Sigmoid colon (tissue), 7 donors: ENCODE data around the gene FYTTD1. TPM values are rescaled to one million over a fixed set of nuclear protein-coding genes. Genes with fewer than 3 reads are reported as not detected.
A peak's percentile ranks its signal among the peaks of the same experiment; 100 is the strongest.

Experiments
- DNase-seq: peaks from one replicate; pipeline ENCODE4 v3.0.0-alpha.2; 2019
- H3K27ac ChIP-seq, 4 donors: fragments of 200-600 bp; sonication (generic); one replicate each; pipeline ENCODE4 v1.5.1; 2016 to 2019; ENCODE audit warnings: mild to moderate bottlenecking in 1 of 4
- H3K27me3 ChIP-seq, 3 donors: fragments of 200-600 bp; sonication (generic); one replicate each; pipeline ENCODE4 v1.5.1; 2019; ENCODE audit warnings: mild to moderate bottlenecking in 1 of 3
- H3K36me3 ChIP-seq, 4 donors: fragments of 200-600 bp; sonication (generic); one replicate each; pipeline ENCODE4 v1.5.1; 2016 to 2019
- H3K4me1 ChIP-seq, 4 donors: fragments of 200-600 bp; sonication (generic); one replicate each; pipeline ENCODE4 v1.5.1; 2017 to 2019
- H3K4me3 ChIP-seq, 4 donors: fragments of 200-600 bp; sonication (generic); one replicate each; pipeline ENCODE4 v1.5.1; 2017 to 2019; ENCODE audit warnings: mild to moderate bottlenecking in 2 of 4, moderate library complexity in 1 of 4
- H3K9me3 ChIP-seq, 4 donors: fragments of 200-600 bp in 3 of 4; sonication (generic) in 3 of 4; one replicate each; pipeline versions ENCODE4 v1.5.1 to v1.6.1; 2013 to 2019
- CTCF ChIP-seq, 4 experiments: fragments of 450-650 bp in 3 of 4; fragments of 200-600 bp in 1 of 4; IDR thresholded peaks; one replicate each; pipeline ENCODE4 v1.5.1; 2016 to 2019; ENCODE audit warnings: antibody characterized with exemption in 4 of 4, mild to moderate bottlenecking in 3 of 4, moderate library complexity in 2 of 4
- EP300 ChIP-seq, 4 donors: sonication (generic); formaldehyde crosslinking; IDR thresholded peaks; one replicate each; pipeline ENCODE4 v1.6.1; 2017; ENCODE audit warnings: antibody characterized with exemption in 4 of 4
- POLR2A ChIP-seq, 2 donors: fragments of 450-650 bp; IDR thresholded peaks; one replicate each; pipeline ENCODE4 v1.6.1; 2016; ENCODE audit warnings: antibody characterized with exemption in 2 of 2, mild to moderate bottlenecking in 2 of 2, moderate library complexity in 2 of 2
- POLR2AphosphoS5 ChIP-seq, 4 donors: sonication (generic); formaldehyde crosslinking; IDR thresholded peaks; one replicate each; pipeline ENCODE4 v1.6.1; 2017; ENCODE audit warnings: antibody characterized with exemption in 4 of 4
- WGBS, 2 donors: extraction: QIAGEN DNeasy Blood & Tissue Kit; methylation state at CpG; one replicate each; pipeline ENCODE4 v1.1.7; 2013; 5-methylcytosine and 5-hydroxymethylcytosine counted together
- intact Hi-C: fragments of 100-400 bp; cut with DNase I; formaldehyde crosslinking; loops from one replicate; pipeline ENCODE4 v1.15.1; 2023
- polyA plus RNA-seq, 3 donors: library from polyadenylated mRNA; stranded (reverse); fragments of 200-250 nt; gene quantifications; one replicate each; pipeline ENCODE4 v1.2.3, GENCODE V29; 2013
- total RNA-seq, 4 donors: library from RNA; depleted of rRNA; stranded (reverse); fragments of >200 nt; gene quantifications; one replicate each; pipeline ENCODE4 v1.1.0, GENCODE V29; 2016
- donor health status: healthy with polysubstance abuse.
- donor health status: Bipolar disorder and iron deficiency.
- donor health status: healthy.

Gene FYTTD1
- total and polyA plus RNA-seq, 7 donors: 11.4 to 63.9 (median 46.4) TPM

GRCh38 chr3:197796087-197796486, 46.4 kb downstream of the FYTTD1 start:
- intact Hi-C loops: no loop called here
- Histone ChIP-seq H3K4me1 (peaks cover 0 to 58% (median 44%) of the 10 kb centered on the region in 4 donors), H3K9me3 (no peaks in the 10 kb centered on the region), H3K36me3 (no peaks in the 10 kb centered on the region), H3K27me3 (no peaks in the 10 kb centered on the region), H3K27ac (no peak overlapping the region), H3K4me3 (no peak overlapping the region)
- DNase-seq: no peak
- TF ChIP-seq EP300 (IDR thresholded peaks at IDR 0.05) (no peak), POLR2AphosphoS5 (IDR thresholded peaks at IDR 0.05) (no peak), CTCF (IDR thresholded peaks at IDR 0.05) (no peak), POLR2A (IDR thresholded peaks at IDR 0.05) (no peak)
- 63 to 67% methylated on average over 4 of the region's 4 CpGs for WGBS, 2 donors

GRCh38 chr3:197798863-197799262, 49.2 kb downstream of the FYTTD1 start:
- H3K9me3 ChIP-seq: no peaks in the 10 kb centered on the region
- H3K4me1 ChIP-seq: peaks cover 0 to 60% (median 43%) of the 10 kb centered on the region in 4 donors
- H3K4me3 ChIP-seq: no peak overlapping the region
- H3K27ac ChIP-seq: peak overlapping the region in 2 of 4 donors; percentile 48 to 51
- no peaks in the 10 kb centered on the region for H3K27me3 ChIP-seq
- no peaks in the 10 kb centered on the region for H3K36me3 ChIP-seq
- DNase-seq: no peak
- WGBS, 2 donors: 70 to 88% methylated on average over 3 of the region's 3 CpGs
- TF ChIP-seq POLR2A (IDR thresholded peaks at IDR 0.05) (no peak), EP300 (IDR thresholded peaks at IDR 0.05) (no peak), CTCF (IDR thresholded peaks at IDR 0.05) (no peak), POLR2AphosphoS5 (IDR thresholded peaks at IDR 0.05) (no peak)
- intact Hi-C loops: no loop called here

GRCh38 chr3:197800379-197800778, 50.7 kb downstream of the FYTTD1 start:
- no peak for DNase-seq
- WGBS, 2 donors: 89% methylated on average over 3 of the region's 3 CpGs
- TF ChIP-seq POLR2AphosphoS5 (IDR thresholded peaks at IDR 0.05) (no peak), POLR2A (IDR thresholded peaks at IDR 0.05) (no peak), CTCF (IDR thresholded peaks at IDR 0.05) (no peak), EP300 (IDR thresholded peaks at IDR 0.05) (no peak)
- Histone ChIP-seq H3K4me3 (no peak overlapping the region), H3K36me3 (no peaks in the 10 kb centered on the region), H3K27me3 (no peaks in the 10 kb centered on the region), H3K27ac (no peak overlapping the region), H3K9me3 (no peaks in the 10 kb centered on the region), H3K4me1 (peaks cover 0 to 54% (median 36%) of the 10 kb centered on the region in 4 donors)
- intact Hi-C loops: no loop called here

DNA sequence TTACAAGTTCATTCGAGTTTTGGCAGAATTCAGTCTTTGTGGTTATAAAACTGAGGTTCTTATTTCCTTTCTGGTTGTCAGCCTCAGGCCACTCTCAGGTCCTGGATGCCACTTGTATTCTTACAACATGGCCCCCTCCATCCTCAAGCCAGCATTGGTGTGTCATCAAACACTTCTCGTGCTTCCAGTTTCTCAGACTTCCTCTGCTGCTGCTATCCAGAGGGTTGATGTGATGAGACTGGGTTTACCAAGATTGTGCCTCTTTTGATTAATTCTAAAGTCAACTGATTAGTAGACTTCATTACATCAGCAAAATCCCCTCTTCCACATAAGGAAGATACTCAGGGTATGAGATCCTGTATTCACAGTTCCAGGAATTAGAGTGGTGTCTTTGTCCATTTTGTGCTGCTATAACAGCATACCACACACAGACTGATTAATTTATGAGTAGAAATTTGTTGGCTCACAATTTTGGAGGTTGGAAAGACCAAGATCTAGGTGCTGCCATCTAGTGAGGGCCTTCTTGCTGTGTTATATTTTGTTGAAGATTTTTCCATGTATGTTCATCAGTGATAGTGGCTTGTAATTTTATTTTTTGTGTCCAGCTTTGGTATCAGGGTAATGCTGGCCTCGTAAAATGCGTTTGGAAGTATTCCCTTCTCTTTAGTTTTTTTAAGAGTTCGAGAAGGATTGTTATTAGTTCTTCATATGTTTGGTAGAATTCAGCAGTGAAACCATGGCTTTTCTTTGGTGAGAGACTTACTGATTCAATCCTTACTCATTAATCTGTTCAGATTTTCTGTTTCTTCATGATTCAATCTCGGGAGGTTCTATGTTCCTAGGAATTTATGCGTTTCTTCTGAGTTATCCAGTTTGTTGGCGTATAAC, 52.5 kb downstream of the FYTTD1 start:
- no peaks in the 10 kb centered on the region for H3K9me3 ChIP-seq
- peaks cover 0 to 46% (median 31%) of the 10 kb centered on the region in 4 donors for H3K4me1 ChIP-seq
- no peak overlapping the region for H3K4me3 ChIP-seq
- peak overlapping the region in 1 of 4 donors; percentile 15 for H3K27ac ChIP-seq
- H3K36me3 ChIP-seq: no peaks in the 10 kb centered on the region
- TF ChIP-seq POLR2AphosphoS5 (IDR thresholded peaks at IDR 0.05): no peak
- TF ChIP-seq POLR2A (IDR thresholded peaks at IDR 0.05): no peak
- TF ChIP-seq EP300 (IDR thresholded peaks at IDR 0.05): no peak
- no peak for TF ChIP-seq CTCF (IDR thresholded peaks at IDR 0.05)
- intact Hi-C loops: no loop called here
- H3K27me3 ChIP-seq: no peaks in the 10 kb centered on the region
- 63 to 66% methylated on average over 8 of the region's 8 CpGs for WGBS, 2 donors
- no peak for DNase-seq
